IMR-90 (cell line): ENCODE measurements around the gene MRFAP1L1.
"Not testable (repeated sequence)": the region's sequence is repeated elsewhere in the genome, so short reads cannot be mapped to it uniquely, and the experiment has no call there.

Source experiments
- BHLHE40 ChIP-seq: fragments of 150-350 bp; IDR thresholded peaks from 2 replicates; pipeline ENCODE4 v1.6.1; 2016; ENCODE audit warnings: mild to moderate bottlenecking, low read depth, low read length
- CEBPB ChIP-seq: IDR thresholded peaks from 2 replicates; pipeline ENCODE4 v1.6.1; 2012; ENCODE audit warnings: low read depth, low read length, improper control_type of control experiment
- POLR2A ChIP-seq: IDR thresholded peaks from 2 replicates; pipeline ENCODE4 v1.6.1; 2012; ENCODE audit warnings: mild to moderate bottlenecking, low read depth, low read length
- RCOR1 ChIP-seq: IDR thresholded peaks from 2 replicates; pipeline ENCODE4 v1.6.1; 2012; ENCODE audit warnings: mild to moderate bottlenecking, low read length, improper control_type of control experiment; ENCODE audit not compliant: insufficient replicate concordance
- RFX5 ChIP-seq: IDR thresholded peaks from 2 replicates; pipeline ENCODE4 v1.8.0; 2012; ENCODE audit warnings: low read depth, mild to moderate bottlenecking, low read length, moderate library complexity
- SMC3 ChIP-seq: fragments of 150-350 bp; IDR thresholded peaks from 2 replicates; pipeline ENCODE4 v1.6.1; 2016; ENCODE audit warnings: low read depth, mild to moderate bottlenecking, antibody characterized with exemption, low read length, moderate library complexity
- TF ChIP-seq, protein P1 (sequence below): conservative IDR thresholded peaks from 2 replicates; pipeline ENCODE4 v1.5.1; 2012; ENCODE audit warnings: mild to moderate bottlenecking, low read depth, low read length, improper control_type of control experiment
- TF ChIP-seq, protein P2 (sequence below): fragments of 150-350 bp; IDR thresholded peaks from 2 replicates; pipeline ENCODE4 v1.6.1; 2017; ENCODE audit warnings: mild to moderate bottlenecking, antibody characterized with exemption, low read length, low read depth

DNA sequence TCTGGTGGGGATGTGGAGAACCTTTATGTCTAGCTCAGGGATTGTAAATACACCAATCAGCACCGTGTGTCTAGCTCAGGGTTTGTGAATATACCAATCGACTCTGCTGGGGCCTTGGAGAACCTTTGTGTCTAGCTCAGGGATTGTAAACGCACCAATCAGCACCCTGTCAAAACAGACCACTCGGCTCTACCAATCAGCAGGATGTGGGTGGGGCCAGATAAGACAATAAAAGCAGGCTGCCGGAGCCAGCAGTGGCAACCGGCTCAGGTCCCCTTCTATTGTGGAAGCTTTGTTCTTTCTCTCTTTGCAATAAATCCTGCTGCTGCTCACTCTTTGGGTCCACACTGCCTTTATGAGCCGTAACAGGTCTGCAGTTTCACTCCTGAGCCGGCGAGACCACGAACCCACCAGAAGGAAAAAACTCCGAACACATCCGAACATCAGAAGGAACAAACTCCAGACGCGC lies 36.4 kb downstream of the MRFAP1L1 start:
- not testable (repeated sequence) for TF ChIP-seq CEBPB, POLR2A, RCOR1, RFX5, BHLHE40, SMC3
- TF ChIP-seq, protein P1, sequence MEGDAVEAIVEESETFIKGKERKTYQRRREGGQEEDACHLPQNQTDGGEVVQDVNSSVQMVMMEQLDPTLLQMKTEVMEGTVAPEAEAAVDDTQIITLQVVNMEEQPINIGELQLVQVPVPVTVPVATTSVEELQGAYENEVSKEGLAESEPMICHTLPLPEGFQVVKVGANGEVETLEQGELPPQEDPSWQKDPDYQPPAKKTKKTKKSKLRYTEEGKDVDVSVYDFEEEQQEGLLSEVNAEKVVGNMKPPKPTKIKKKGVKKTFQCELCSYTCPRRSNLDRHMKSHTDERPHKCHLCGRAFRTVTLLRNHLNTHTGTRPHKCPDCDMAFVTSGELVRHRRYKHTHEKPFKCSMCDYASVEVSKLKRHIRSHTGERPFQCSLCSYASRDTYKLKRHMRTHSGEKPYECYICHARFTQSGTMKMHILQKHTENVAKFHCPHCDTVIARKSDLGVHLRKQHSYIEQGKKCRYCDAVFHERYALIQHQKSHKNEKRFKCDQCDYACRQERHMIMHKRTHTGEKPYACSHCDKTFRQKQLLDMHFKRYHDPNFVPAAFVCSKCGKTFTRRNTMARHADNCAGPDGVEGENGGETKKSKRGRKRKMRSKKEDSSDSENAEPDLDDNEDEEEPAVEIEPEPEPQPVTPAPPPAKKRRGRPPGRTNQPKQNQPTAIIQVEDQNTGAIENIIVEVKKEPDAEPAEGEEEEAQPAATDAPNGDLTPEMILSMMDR, result not testable (repeated sequence)
- TF ChIP-seq, protein P2, sequence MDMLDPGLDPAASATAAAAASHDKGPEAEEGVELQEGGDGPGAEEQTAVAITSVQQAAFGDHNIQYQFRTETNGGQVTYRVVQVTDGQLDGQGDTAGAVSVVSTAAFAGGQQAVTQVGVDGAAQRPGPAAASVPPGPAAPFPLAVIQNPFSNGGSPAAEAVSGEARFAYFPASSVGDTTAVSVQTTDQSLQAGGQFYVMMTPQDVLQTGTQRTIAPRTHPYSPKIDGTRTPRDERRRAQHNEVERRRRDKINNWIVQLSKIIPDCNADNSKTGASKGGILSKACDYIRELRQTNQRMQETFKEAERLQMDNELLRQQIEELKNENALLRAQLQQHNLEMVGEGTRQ, result not testable (repeated sequence)
